Renal cortical epithelial cell (primary cell): ENCODE results near the gene CILP2. TPM values are rescaled to one million over a fixed set of nuclear protein-coding genes. Genes with fewer than 3 reads are reported as not detected.

Experiments used
- total RNA-seq: library from RNA; depleted of rRNA; stranded (reverse); fragments of >200 nt; gene quantifications from 2 replicates; pipeline ENCODE4 v1.2.3, GENCODE V29; 2014

The CILP2 gene
- total RNA-seq, 1 donor from 2014 or later: 0.60 TPM

Other genes with a start within 250 kb of the CILP2 start
- 12.7 and 21.4 TPM in 2 replicates for gene SUGP1, start 217.8 kb upstream of the CILP2 start, total RNA-seq
- gene MAU2, start 217.4 kb upstream of the CILP2 start, total RNA-seq: 14.1 and 38.6 TPM in 2 replicates
- gene GATAD2A, start 132.6 kb upstream of the CILP2 start, total RNA-seq: 44.1 and 93.9 TPM in 2 replicates
- gene TSSK6, start 22.7 kb upstream of the CILP2 start, total RNA-seq: 0.69 and 3.0 TPM in 2 replicates
- gene NDUFA13, start 22.0 kb upstream of the CILP2 start, total RNA-seq: 147 and 201 TPM in 2 replicates
- gene YJEFN3, start 9.4 kb upstream of the CILP2 start, total RNA-seq: 0.50 and 0.69 TPM in 2 replicates
- gene PBX4, start 80.4 kb downstream of the CILP2 start, total RNA-seq: 1.7 and 2.6 TPM in 2 replicates
- gene LPAR2, start 90.0 kb downstream of the CILP2 start, total RNA-seq: 8.5 and 14.9 TPM in 2 replicates
- gene GMIP, start 105.4 kb downstream of the CILP2 start, total RNA-seq: 15.8 and 18.7 TPM in 2 replicates
- gene ATP13A1, start 125.4 kb downstream of the CILP2 start, total RNA-seq: 88.0 and 171 TPM in 2 replicates
- 10.8 and 20.1 TPM in 2 replicates for gene ZNF101, start 130.6 kb downstream of the CILP2 start, total RNA-seq
- 5.9 and 12.4 TPM in 2 replicates for gene ZNF14, start 194.8 kb downstream of the CILP2 start, total RNA-seq